Ovary (tissue), 3 donors: ENCODE data around the gene GCK.

ENCODE experiments used
- CTCF ChIP-seq, 3 donors: fragments of 450-650 bp in 2 of 3; fragments of 200-600 bp in 1 of 3; IDR thresholded peaks; one replicate each; pipeline versions ENCODE4 v1.5.1 to v1.8.0; 2016 to 2022; ENCODE audit warnings: antibody characterized with exemption in 3 of 3, mild to moderate bottlenecking in 1 of 3
- EP300 ChIP-seq: sonication (generic); formaldehyde crosslinking; IDR thresholded peaks from one replicate; pipeline ENCODE4 v1.6.1; 2017; ENCODE audit warnings: antibody characterized with exemption
- POLR2A ChIP-seq: fragments of 450-650 bp; IDR thresholded peaks from one replicate; pipeline ENCODE4 v1.6.1; 2017; ENCODE audit warnings: antibody characterized with exemption, mild to moderate bottlenecking, moderate library complexity
- donor health status: DM: no; HTN: no; CAD: no.

- TF ChIP-seq CTCF (IDR thresholded peaks at IDR 0.05) (no peak), POLR2A (no peak), EP300 (no peak)
Observed at GRCh38 chr7:44224080-44224973, 35.1 kb upstream of the GCK start.
